Transverse colon (tissue), 4 donors: Measurements from ENCODE around the gene LARP1. TPM values are rescaled to one million over a fixed set of nuclear protein-coding genes. Genes with fewer than 3 reads are reported as not detected.

Source experiments
- DNase-seq: peaks from one replicate; pipeline ENCODE4 v3.0.0-alpha.2; 2019
- H3K27ac ChIP-seq, 4 donors: fragments of 200-600 bp; sonication (generic); 2 replicates each; pipeline ENCODE4 v1.5.1; 2016 to 2018; ENCODE audit warnings: inconsistent platforms in 4 of 4
- H3K27me3 ChIP-seq: fragments of 200-600 bp; sonication (generic); 2 replicates; pipeline ENCODE4 v1.5.1; 2017; ENCODE audit warnings: inconsistent platforms
- H3K36me3 ChIP-seq, 4 donors: fragments of 200-600 bp; sonication (generic); 2 replicates each; pipeline ENCODE4 v1.5.1; 2017 to 2019; ENCODE audit warnings: inconsistent platforms in 4 of 4
- H3K4me1 ChIP-seq, 4 donors: fragments of 200-600 bp; sonication (generic); 2 replicates each; pipeline ENCODE4 v1.5.1; 2017 to 2020; ENCODE audit warnings: inconsistent platforms in 4 of 4
- H3K4me3 ChIP-seq, 4 donors: fragments of 200-600 bp; sonication (generic); 1 replicate in 1 of 4; 2 replicates in 3 of 4; pipeline versions ENCODE4 v1.5.1 to v1.6.1; 2017 to 2019; ENCODE audit warnings: inconsistent platforms in 4 of 4
- H3K9me3 ChIP-seq, 2 donors: fragments of 200-600 bp; sonication (generic); 2 replicates each; pipeline ENCODE4 v1.5.1; 2017 to 2019; ENCODE audit warnings: inconsistent platforms in 2 of 2
- CTCF ChIP-seq, 5 experiments: fragments of 200-600 bp in 3 of 5; fragments of 450-650 bp in 2 of 5; sonication (generic) in 3 of 5; IDR thresholded peaks; 1 replicate in 2 of 5; 2 replicates in 3 of 5; pipeline ENCODE4 v1.5.1; 2016 to 2017; ENCODE audit warnings: antibody characterized with exemption in 5 of 5, inconsistent platforms in 3 of 5, mild to moderate bottlenecking in 2 of 5, moderate library complexity in 1 of 5
- EP300 ChIP-seq: sonication (generic); formaldehyde crosslinking; IDR thresholded peaks from one replicate; pipeline ENCODE4 v1.6.1; 2017; ENCODE audit warnings: antibody characterized with exemption, low read depth
- POLR2A ChIP-seq: fragments of 450-650 bp; IDR thresholded peaks from one replicate; pipeline ENCODE4 v1.6.1; 2016; ENCODE audit warnings: antibody characterized with exemption, mild to moderate bottlenecking, moderate library complexity
- POLR2AphosphoS5 ChIP-seq, 3 donors: sonication (generic); formaldehyde crosslinking; IDR thresholded peaks; one replicate each; pipeline ENCODE4 v1.6.1; 2016; ENCODE audit warnings: antibody characterized with exemption in 3 of 3
- WGBS, 2 donors: methylation state at CpG; one replicate each; pipeline ENCODE4 v1.1.5; 2018; ENCODE audit warnings: low coverage in 1 of 2; 5-methylcytosine and 5-hydroxymethylcytosine counted together
- in situ Hi-C, 4 donors: fragments of 200-750 bp; cut with MboI; loops; one replicate each; pipeline versions ENCODE4 v1.15.0 to v1.15.1; 2017; ENCODE audit warnings: low sequenced_read_pairs in 3 of 4, low pct_ligation_motif_present in 1 of 4, low pct_unique_long_range_greater_than_20kb in 1 of 4
- intact Hi-C: fragments of 100-400 bp; cut with DNase I; formaldehyde crosslinking; loops from one replicate; pipeline ENCODE4 v1.15.1; 2023; ENCODE audit warnings: low total_unique reads
- total RNA-seq, 4 donors: library from RNA; depleted of rRNA; stranded (reverse); fragments of >200 nt; gene quantifications; one replicate each; pipeline ENCODE4 v1.1.0, GENCODE V29; 2016

The LARP1 gene
- total RNA-seq, 4 donors from 2014 or later: 63.6 to 171 (median 105) TPM

DNA sequence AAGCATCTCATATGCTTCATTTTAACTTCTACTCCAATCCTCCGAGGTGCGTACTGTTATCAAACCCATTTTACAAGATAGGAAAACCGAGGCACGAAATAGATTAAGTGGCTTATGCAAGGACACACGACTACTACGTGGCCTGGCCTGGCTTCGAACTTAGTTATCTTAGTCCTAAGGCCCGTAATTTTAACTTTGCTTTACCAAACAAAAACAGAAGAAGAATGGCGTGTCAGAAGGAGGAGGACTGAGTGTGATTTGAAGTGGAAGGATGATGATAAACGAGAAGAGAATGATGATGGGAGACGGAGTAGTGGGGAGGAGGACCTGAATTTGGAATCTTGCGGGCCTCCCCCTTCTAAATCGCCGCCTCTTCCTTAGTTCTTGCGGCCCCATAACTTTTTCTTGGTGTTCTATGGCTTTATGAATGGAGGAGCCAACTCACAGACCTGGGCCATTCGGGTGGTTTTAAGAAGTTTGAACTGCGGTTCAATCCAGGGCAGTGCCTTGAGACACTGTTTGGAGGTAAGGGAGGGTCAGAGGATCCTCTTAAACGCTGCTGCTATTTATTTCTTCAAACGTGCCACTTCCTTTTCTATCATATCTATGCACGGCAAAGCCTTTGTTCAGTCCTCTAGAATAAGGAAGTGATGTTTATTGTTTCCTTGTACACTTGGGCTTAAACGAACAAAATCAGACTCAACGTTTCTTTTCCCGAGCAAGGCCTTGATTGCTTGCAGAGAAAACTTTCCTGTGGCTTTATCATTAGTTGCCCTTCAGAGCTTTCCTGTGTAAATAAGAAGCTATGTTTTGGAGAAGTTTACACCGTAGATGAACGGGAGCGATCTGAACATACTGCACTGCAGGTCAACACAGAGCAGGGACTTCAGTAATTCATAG lies 104.0 kb downstream of the LARP1 start:
- WGBS, 2 donors: 0 to 1% methylated on average over 13 to 26 of the region's 26 CpGs
- Histone ChIP-seq H3K36me3 (no peaks in the 10 kb centered on the region), H3K27me3 (no peaks in the 10 kb centered on the region), H3K9me3 (no peaks in the 10 kb centered on the region), H3K27ac (peak overlapping the region; percentile 95 to 99 (median 98)), H3K4me1 (peaks cover 24 to 45% (median 42%) of the 10 kb centered on the region in 4 donors), H3K4me3 (peak overlapping the region; percentile 73 to 97 (median 77))
- intact Hi-C loops: loop anchor here (5.0 kb wide), 1 partner anchor 102 kb away; the partner anchor contains the start of gene LARP1
- DNase-seq: no peak
- in situ Hi-C loops: loop anchor here in 1 of 4 donors (10.0 kb wide), 1 partner anchor 104 kb away; the partner anchor contains the start of gene LARP1
- TF ChIP-seq CTCF (IDR thresholded peaks at IDR 0.05) (no peak), POLR2A (peak; percentile 16), POLR2AphosphoS5 (IDR thresholded peaks at IDR 0.05) (peak in 1 of 3 donors; percentile 34), EP300 (no peak)

DNA sequence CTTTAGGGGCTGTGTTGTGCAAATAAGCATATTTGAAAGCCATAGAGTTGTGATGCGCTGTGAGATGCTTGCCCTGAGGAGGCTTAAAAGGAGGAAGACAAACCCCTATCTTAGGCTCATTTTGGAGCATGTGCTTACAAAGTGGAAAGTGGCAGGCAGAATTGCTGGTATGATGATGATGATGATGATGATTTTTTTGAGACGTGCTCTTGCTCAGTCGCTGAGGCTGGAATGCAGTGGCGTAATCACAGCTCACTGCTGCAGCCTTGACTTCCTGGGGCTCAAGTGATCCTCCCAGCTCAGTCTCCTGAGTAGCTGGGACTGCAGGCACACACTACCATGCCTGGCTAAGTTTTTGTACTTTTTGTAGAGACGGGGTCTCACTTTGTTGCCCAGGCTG lies 104.9 kb downstream of the LARP1 start:
- intact Hi-C loops (no loop called here), in situ Hi-C loops (no loop called here)
- TF ChIP-seq POLR2A (no peak), POLR2AphosphoS5 (IDR thresholded peaks at IDR 0.05) (peak; percentile 28 to 41 (median 37))
- peak; percentile 39 for DNase-seq
- Histone ChIP-seq H3K9me3 (no peaks in the 10 kb centered on the region), H3K36me3 (peaks cover 0 to 1% (median 0%) of the 10 kb centered on the region in 4 donors), H3K4me3 (peak overlapping the region in 3 of 4 donors; percentile 73 to 78 (median 76)), H3K4me1 (peaks cover 24 to 45% (median 42%) of the 10 kb centered on the region in 4 donors), H3K27me3 (no peaks in the 10 kb centered on the region), H3K27ac (peak overlapping the region; percentile 95 to 99 (median 98))
- WGBS, 2 donors: 18 to 52% methylated on average over 2 to 5 of the region's 5 CpGs

DNA sequence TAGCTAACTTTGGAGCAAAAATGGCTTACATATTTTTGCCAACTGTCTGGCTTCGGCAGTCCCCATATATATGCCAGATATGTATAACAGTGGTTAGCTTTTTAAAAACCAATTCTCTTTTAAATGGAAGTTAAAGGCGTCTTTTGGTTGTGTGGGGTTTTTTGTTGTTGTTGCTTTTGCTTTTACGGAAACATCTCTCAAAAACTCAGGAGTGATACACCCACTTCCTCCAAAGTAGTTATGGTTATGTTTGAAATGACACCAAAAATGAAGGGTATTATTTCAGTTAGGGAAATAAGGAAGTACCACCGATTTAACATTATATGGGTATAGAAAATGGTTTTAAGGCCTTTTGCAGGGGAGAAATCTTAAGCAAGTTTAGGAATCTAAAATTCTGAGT lies 105.6 kb downstream of the LARP1 start:
- 20 to 28% methylated on average over 4 of the region's 4 CpGs for WGBS, 2 donors
- TF ChIP-seq CTCF (IDR thresholded peaks at IDR 0.05) (no peak), POLR2AphosphoS5 (IDR thresholded peaks at IDR 0.05) (no peak), POLR2A (no peak), EP300 (no peak)
- in situ Hi-C loops (no loop called here), intact Hi-C loops (no loop called here)
- Histone ChIP-seq H3K27ac (peak overlapping the region; percentile 95 to 99 (median 98)), H3K4me3 (peak overlapping the region in 2 of 4 donors; percentile 76 to 78), H3K4me1 (peaks cover 24 to 48% (median 44%) of the 10 kb centered on the region in 4 donors), H3K36me3 (peaks cover 0 to 8% (median 2%) of the 10 kb centered on the region in 4 donors), H3K27me3 (no peaks in the 10 kb centered on the region), H3K9me3 (no peaks in the 10 kb centered on the region)
- no peak for DNase-seq

GRCh38 chr5:154861946-154862345 lies 106.8 kb downstream of the LARP1 start:
- intact Hi-C loops (no loop called here), in situ Hi-C loops (no loop called here)
- Histone ChIP-seq H3K27ac (no peak overlapping the region), H3K4me1 (peaks cover 24 to 51% (median 43%) of the 10 kb centered on the region in 4 donors), H3K9me3 (no peaks in the 10 kb centered on the region), H3K27me3 (no peaks in the 10 kb centered on the region), H3K36me3 (peaks cover 0 to 18% (median 6%) of the 10 kb centered on the region in 4 donors), H3K4me3 (no peak overlapping the region)
- no peak for DNase-seq
- 62 to 78% methylated on average over 5 to 8 of the region's 8 CpGs for WGBS, 2 donors
- no peak for TF ChIP-seq CTCF (IDR thresholded peaks at IDR 0.05)
- no peak for TF ChIP-seq POLR2AphosphoS5 (IDR thresholded peaks at IDR 0.05)
- no peak for TF ChIP-seq EP300
- TF ChIP-seq POLR2A: no peak
